ENCODE results near the gene UIMC1. TPM values are rescaled to one million over a fixed set of nuclear protein-coding genes. Genes with fewer than 3 reads are reported as not detected.

The UIMC1 gene
- total and polyA plus RNA-seq, 2 of the 13 experiments (the other 11 are each of a cell fraction or from before 2014, with no cell fraction given), result 18.9 to 32.7 TPM

- TF ChIP-seq ZNF687 (CRISPR knock-in tag; IDR thresholded peaks at IDR 0.05) (peak; percentile 89), ZNF878 (CRISPR knock-in tag; IDR thresholded peaks at IDR 0.05) (no peak), FOSL1 (CRISPR knock-in tag; IDR thresholded peaks at IDR 0.05; ENCODE audit: borderline replicate concordance) (no peak), ZFYVE20 (CRISPR knock-in tag; IDR thresholded peaks at IDR 0.05; ENCODE audit: borderline replicate concordance, low read depth) (peak; percentile 3; the same call in 1 of the 2 replicates), AKNA (CRISPR knock-in tag; IDR thresholded peaks at IDR 0.05; ENCODE audit: borderline replicate concordance) (no peak), TP53 (CRISPR knock-in tag; conservative IDR thresholded peaks at IDR 0.05) (no peak), ZNF275 (CRISPR knock-in tag; IDR thresholded peaks at IDR 0.05; ENCODE audit: borderline replicate concordance) (no peak), ZNF350 (CRISPR knock-in tag; IDR thresholded peaks at IDR 0.05; ENCODE audit: borderline replicate concordance, low read depth) (peak; percentile 55; the same call in 1 of the 2 replicates), ZNF580 (CRISPR knock-in tag; IDR thresholded peaks at IDR 0.05; ENCODE audit: borderline replicate concordance, low read depth) (no peak; the same call in 1 of the 2 replicates)
These were observed 16.1 kb upstream of the UIMC1 start, which contains the start of gene ZNF346 (continued) for GRCh38 chr5:177022386-177023302.
